Tibial nerve (tissue), 3 donors: ENCODE results near the gene SRRM5.

Source experiments
- CTCF ChIP-seq, 5 experiments: fragments of 200-600 bp in 3 of 5; fragments of 450-650 bp in 2 of 5; sonication (generic) in 3 of 5; IDR thresholded peaks; one replicate each; pipeline ENCODE4 v1.5.1; 2016 to 2019; ENCODE audit warnings: antibody characterized with exemption in 5 of 5, mild to moderate bottlenecking in 3 of 5, moderate library complexity in 2 of 5
- POLR2A ChIP-seq, 2 donors: fragments of 450-650 bp; IDR thresholded peaks; one replicate each; pipeline ENCODE4 v1.6.1; 2017; ENCODE audit warnings: antibody characterized with exemption in 2 of 2, mild to moderate bottlenecking in 2 of 2, moderate library complexity in 2 of 2

GRCh38 chr19:43596842-43597461 lies 14.9 kb upstream of the SRRM5 start:
- TF ChIP-seq POLR2A (IDR thresholded peaks at IDR 0.05) = no peak
- TF ChIP-seq CTCF (IDR thresholded peaks at IDR 0.05) = no peak
